Kidney (tissue), 14 donors: ENCODE data around the gene TUNAR. TPM values are rescaled to one million over a fixed set of nuclear protein-coding genes. Genes with fewer than 3 reads are reported as not detected.

Experiments
- DNase-seq, 5 donors: peaks; one replicate each; pipeline ENCODE4 v3.0.0-alpha.2; 2013 to 2020
- FAIRE-seq: peaks from 2 replicates; lab custom pipeline; 2012; peaks lifted over from hg19 to GRCh38; lab: Jason Lieb, UNC
- H3K27ac ChIP-seq, 2 donors: one replicate each; pipeline ENCODE4 v1.7.0; 2013; ENCODE audit warnings: low read depth in 2 of 2, low read length in 2 of 2, inconsistent platforms in 1 of 2
- H3K27me3 ChIP-seq: one replicate; pipeline ENCODE4 v1.7.1; 2013; ENCODE audit warnings: low read length, inconsistent platforms; ENCODE audit not compliant: control insufficient read depth, insufficient read depth
- H3K36me3 ChIP-seq, 3 donors: one replicate each; pipeline versions ENCODE4 v1.7.0 to v1.7.1; 2013; ENCODE audit warnings: low read length in 3 of 3, control low read depth in 1 of 3, inconsistent platforms in 1 of 3; ENCODE audit not compliant: insufficient read depth in 3 of 3, control insufficient read depth in 2 of 3
- H3K4me1 ChIP-seq, 3 donors: one replicate each; pipeline versions ENCODE4 v1.7.0 to v1.7.1; 2013; ENCODE audit warnings: low read length in 3 of 3, inconsistent platforms in 1 of 3, low read depth in 1 of 3; ENCODE audit not compliant: control insufficient read depth in 2 of 3, insufficient read depth in 2 of 3
- H3K4me3 ChIP-seq, 3 donors: one replicate each; pipeline versions ENCODE4 v1.7.0 to v1.8.1; 2013; ENCODE audit warnings: low read length in 3 of 3, control low read depth in 1 of 3, inconsistent platforms in 1 of 3
- H3K9ac ChIP-seq, 3 donors: one replicate each; pipeline versions ENCODE4 v1.7.0 to v1.7.1; 2013; ENCODE audit warnings: low read length in 3 of 3, control low read depth in 1 of 3, inconsistent platforms in 1 of 3
- H3K9me3 ChIP-seq, 3 donors: one replicate each; pipeline versions ENCODE4 v1.7.0 to v1.7.1; 2013; ENCODE audit warnings: low read length in 3 of 3, control low read depth in 1 of 3, inconsistent platforms in 1 of 3; ENCODE audit not compliant: control insufficient read depth in 2 of 3, insufficient read depth in 1 of 3
- intact Hi-C: fragments of 100-400 bp; cut with DNase I; formaldehyde crosslinking; loops from one replicate; pipeline ENCODE4 v1.11.1; 2022
- polyA plus RNA-seq: library from polyadenylated mRNA; stranded (reverse); fragments of 350-450 nt; fragmentation: Illumina TruSeq; extraction: RNeasy Lipid Tissue Mini Kit (QIAGEN cat#74804); gene quantifications from one replicate; pipeline ENCODE4 v1.2.3, GENCODE V29; 2014; ENCODE audit warnings: low read depth, low replicate concordance; ENCODE audit not compliant: insufficient read depth
- total RNA-seq: library from RNA; stranded (reverse); fragmentation: NEBNext Ultra II Directional; extraction: Animal tissue kit (Norgen Biotek cat#: 25700); gene quantifications from one replicate; pipeline ENCODE4 v1.2.1, GENCODE V29; 2021
- TF ChIP-seq, protein P1 (sequence below): IDR thresholded peaks from 3 replicates; pipeline ENCODE4 v1.5.1; 2012; ENCODE audit warnings: mild to moderate bottlenecking, moderate library complexity, borderline replicate concordance; ENCODE audit not compliant: insufficient read depth; ENCODE audit errors: extremely low read depth
- donor health status: control.
- donor health status: control.
- donor health status: control.
- donor health status: control.
- donor health status: control.
- donor health status: DM: yes; HTN: yes; CAD: no.
- donor health status: Normal renal cell carcinoma (clear cell type).

TUNAR gene
- total and polyA plus RNA-seq, 2 donors from 2014 or later, result 0.82 TPM; not detected in 1

DNA sequence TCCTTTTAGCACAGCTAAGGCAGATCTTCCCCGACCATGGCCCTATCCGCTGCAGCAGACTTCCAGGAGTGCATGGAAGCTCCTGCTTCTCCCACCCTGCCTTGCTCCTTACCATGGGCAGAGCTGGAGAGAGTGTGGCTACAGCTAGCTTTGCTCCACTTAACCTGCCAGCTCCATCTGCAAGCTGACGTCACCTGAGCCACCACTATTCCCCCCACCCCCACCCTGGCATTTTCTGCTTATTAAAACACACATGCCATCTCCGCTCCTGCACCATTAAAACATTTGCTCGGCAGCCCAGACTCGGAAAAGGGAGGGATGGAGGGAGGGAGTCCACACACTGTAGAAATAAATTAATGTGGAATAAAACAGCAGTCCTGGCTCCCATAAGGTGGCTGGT lies 67.8 kb downstream of the TUNAR start:
- intact Hi-C loops, result no loop called here
- no peak overlapping the region for H3K4me3 ChIP-seq
- H3K27ac ChIP-seq, result no peak overlapping the region
- no peak overlapping the region for H3K9ac ChIP-seq
- no peaks in the 10 kb centered on the region for H3K36me3 ChIP-seq
- peaks cover 0 to 5% (median 4%) of the 10 kb centered on the region in 3 donors for H3K9me3 ChIP-seq
- TF ChIP-seq, protein P1, sequence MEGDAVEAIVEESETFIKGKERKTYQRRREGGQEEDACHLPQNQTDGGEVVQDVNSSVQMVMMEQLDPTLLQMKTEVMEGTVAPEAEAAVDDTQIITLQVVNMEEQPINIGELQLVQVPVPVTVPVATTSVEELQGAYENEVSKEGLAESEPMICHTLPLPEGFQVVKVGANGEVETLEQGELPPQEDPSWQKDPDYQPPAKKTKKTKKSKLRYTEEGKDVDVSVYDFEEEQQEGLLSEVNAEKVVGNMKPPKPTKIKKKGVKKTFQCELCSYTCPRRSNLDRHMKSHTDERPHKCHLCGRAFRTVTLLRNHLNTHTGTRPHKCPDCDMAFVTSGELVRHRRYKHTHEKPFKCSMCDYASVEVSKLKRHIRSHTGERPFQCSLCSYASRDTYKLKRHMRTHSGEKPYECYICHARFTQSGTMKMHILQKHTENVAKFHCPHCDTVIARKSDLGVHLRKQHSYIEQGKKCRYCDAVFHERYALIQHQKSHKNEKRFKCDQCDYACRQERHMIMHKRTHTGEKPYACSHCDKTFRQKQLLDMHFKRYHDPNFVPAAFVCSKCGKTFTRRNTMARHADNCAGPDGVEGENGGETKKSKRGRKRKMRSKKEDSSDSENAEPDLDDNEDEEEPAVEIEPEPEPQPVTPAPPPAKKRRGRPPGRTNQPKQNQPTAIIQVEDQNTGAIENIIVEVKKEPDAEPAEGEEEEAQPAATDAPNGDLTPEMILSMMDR, result no peak
- no peaks in the 10 kb centered on the region for H3K27me3 ChIP-seq
- H3K4me1 ChIP-seq, result no peaks in the 10 kb centered on the region
- FAIRE-seq (no peak), DNase-seq (peak in 1 of 5 donors; percentile 37)

DNA sequence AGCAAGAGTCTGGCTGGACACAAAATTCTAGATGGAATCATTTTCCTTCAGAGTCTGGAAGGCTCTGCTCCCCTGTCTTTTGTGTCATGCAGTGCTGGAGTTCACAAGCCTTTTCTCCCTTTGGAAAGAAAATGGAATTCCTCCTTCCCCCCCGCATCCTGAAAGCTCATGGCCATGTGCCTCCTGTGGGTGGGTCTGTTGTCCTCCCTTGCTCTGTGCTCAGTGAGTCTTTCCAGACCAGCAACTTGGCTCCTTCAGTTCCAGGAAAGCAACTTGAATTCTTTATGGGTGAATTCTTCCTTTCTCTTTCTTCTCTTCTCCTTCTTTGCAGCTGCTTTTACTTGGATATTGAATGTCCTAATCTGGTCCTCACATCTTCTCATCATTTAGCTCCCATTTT lies 70.2 kb downstream of the TUNAR start:
- no peaks in the 10 kb centered on the region for H3K36me3 ChIP-seq
- no peak overlapping the region for H3K9ac ChIP-seq
- H3K9me3 ChIP-seq, result peaks cover 0 to 5% (median 4%) of the 10 kb centered on the region in 3 donors
- no peaks in the 10 kb centered on the region for H3K4me1 ChIP-seq
- intact Hi-C loops, result no loop called here
- TF ChIP-seq, protein P1, result no peak
- H3K27me3 ChIP-seq, result no peaks in the 10 kb centered on the region
- no peak for FAIRE-seq
- no peak overlapping the region for H3K4me3 ChIP-seq
- H3K27ac ChIP-seq, result no peak overlapping the region
- no peak for DNase-seq

DNA sequence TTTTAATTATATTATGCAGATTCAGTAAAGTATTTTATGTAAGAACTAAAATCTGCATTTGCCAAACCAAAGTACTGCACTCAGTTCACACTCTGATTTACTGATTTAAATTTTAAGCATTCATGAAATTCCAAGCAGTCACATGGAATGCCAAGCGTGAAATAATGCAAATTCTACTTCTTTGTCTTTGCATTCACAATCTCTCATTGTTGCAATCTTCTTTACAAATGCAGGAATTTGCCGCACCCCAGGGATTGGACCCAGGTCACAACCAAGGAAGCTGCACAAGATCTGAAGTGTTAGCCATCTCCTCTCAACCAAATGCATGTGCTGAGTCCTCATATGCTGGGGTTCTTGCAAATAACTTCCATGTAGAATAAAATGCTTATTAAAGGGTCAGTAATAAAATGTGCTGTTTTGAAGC lies 71.9 kb downstream of the TUNAR start:
- Histone ChIP-seq H3K9ac (no peak overlapping the region), H3K4me3 (no peak overlapping the region), H3K4me1 (no peaks in the 10 kb centered on the region), H3K27ac (no peak overlapping the region), H3K27me3 (no peaks in the 10 kb centered on the region), H3K9me3 (no peaks in the 10 kb centered on the region), H3K36me3 (no peaks in the 10 kb centered on the region)
- DNase-seq, result peak in 2 of 5 donors; percentile 5 to 12
- TF ChIP-seq, protein P1, result no peak
- FAIRE-seq, result no peak
- intact Hi-C loops, result no loop called here

DNA sequence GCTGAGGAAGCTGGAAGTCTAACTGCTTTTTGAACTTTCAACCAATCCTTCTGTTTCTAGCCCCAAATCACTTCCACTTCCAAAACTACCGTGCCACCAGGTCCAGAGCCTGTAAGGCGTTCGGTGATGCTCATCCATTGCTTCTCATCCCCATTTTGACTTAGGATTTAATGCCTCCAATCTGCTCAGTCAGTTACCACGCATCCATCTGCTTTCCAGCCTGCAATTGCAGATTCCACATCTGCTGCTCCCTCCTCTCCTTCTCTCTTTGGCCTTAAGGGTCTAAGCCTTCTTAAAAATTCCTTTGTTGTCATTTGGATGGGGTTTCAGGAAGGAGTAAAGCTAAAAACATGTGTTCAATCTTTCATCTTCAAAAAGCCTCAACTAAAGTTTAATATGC lies 74.7 kb downstream of the TUNAR start:
- no peak overlapping the region for H3K27ac ChIP-seq
- H3K27me3 ChIP-seq, result no peaks in the 10 kb centered on the region
- H3K9ac ChIP-seq, result no peak overlapping the region
- TF ChIP-seq, protein P1, result no peak
- no peaks in the 10 kb centered on the region for H3K9me3 ChIP-seq
- no peaks in the 10 kb centered on the region for H3K36me3 ChIP-seq
- FAIRE-seq (no peak), DNase-seq (no peak)
- H3K4me3 ChIP-seq, result no peak overlapping the region
- no peaks in the 10 kb centered on the region for H3K4me1 ChIP-seq
- intact Hi-C loops, result no loop called here
